Stomach (tissue), 4 donors: Measurements from ENCODE around the gene RNASET2.

Experiments used
- EP300 ChIP-seq: sonication (generic); formaldehyde crosslinking; IDR thresholded peaks from one replicate; pipeline ENCODE4 v1.6.1; 2017; ENCODE audit warnings: antibody characterized with exemption
- POLR2A ChIP-seq, 4 donors: fragments of 450-650 bp; IDR thresholded peaks; one replicate each; pipeline ENCODE4 v1.6.1; 2016; ENCODE audit warnings: antibody characterized with exemption in 4 of 4, control low read depth in 2 of 4, mild to moderate bottlenecking in 1 of 4, moderate library complexity in 1 of 4
- POLR2AphosphoS5 ChIP-seq, 3 donors: sonication (generic); formaldehyde crosslinking; IDR thresholded peaks; one replicate each; pipeline ENCODE4 v1.6.1; 2016; ENCODE audit warnings: antibody characterized with exemption in 3 of 3
- TF ChIP-seq, protein P1 (sequence below), 7 experiments: fragments of 450-650 bp in 4 of 7; fragments of 200-600 bp in 3 of 7; sonication (generic) in 3 of 7; IDR thresholded peaks; one replicate each; pipeline ENCODE4 v1.5.1; 2016 to 2019; ENCODE audit warnings: antibody characterized with exemption in 7 of 7, control low read depth in 2 of 7, mild to moderate bottlenecking in 1 of 7

DNA sequence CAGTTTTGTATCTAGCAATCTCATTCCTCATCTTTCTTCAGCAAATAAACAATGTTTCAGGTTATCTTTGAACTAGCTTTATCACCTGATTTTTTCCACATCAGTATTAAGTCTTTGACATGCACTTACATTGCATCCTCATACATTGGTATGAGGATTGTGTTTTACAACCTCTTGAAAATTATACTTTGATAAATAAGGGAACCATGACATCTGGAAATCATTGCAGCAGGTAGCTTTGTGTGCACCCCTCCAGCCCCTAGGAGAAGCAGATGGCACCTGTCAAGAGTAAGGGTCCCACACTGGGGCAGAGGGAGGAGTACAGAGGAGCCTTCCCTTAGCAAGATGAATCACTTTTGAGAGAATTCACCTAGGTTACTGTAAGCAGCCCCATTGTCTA, 13.7 kb upstream of the RNASET2 start:
- TF ChIP-seq, protein P1, sequence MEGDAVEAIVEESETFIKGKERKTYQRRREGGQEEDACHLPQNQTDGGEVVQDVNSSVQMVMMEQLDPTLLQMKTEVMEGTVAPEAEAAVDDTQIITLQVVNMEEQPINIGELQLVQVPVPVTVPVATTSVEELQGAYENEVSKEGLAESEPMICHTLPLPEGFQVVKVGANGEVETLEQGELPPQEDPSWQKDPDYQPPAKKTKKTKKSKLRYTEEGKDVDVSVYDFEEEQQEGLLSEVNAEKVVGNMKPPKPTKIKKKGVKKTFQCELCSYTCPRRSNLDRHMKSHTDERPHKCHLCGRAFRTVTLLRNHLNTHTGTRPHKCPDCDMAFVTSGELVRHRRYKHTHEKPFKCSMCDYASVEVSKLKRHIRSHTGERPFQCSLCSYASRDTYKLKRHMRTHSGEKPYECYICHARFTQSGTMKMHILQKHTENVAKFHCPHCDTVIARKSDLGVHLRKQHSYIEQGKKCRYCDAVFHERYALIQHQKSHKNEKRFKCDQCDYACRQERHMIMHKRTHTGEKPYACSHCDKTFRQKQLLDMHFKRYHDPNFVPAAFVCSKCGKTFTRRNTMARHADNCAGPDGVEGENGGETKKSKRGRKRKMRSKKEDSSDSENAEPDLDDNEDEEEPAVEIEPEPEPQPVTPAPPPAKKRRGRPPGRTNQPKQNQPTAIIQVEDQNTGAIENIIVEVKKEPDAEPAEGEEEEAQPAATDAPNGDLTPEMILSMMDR (IDR thresholded peaks at IDR 0.05), result no peak
- no peak for TF ChIP-seq EP300
- TF ChIP-seq POLR2A (IDR thresholded peaks at IDR 0.05), result no peak
- no peak for TF ChIP-seq POLR2AphosphoS5 (IDR thresholded peaks at IDR 0.05)
